Loucy (cell line): ENCODE results near the gene DOK6.

Source experiments
- H2AFZ ChIP-seq: fragments of 200-600 bp; sonication (generic); 2 replicates; pipeline ENCODE4 v1.6.0; 2016; ENCODE audit warnings: antibody characterized with exemption, mild to moderate bottlenecking, low read length, moderate library complexity
- H3F3A ChIP-seq: fragments of 200-600 bp; 2 replicates; pipeline ENCODE4 v1.6.0; 2016; ENCODE audit warnings: antibody characterized with exemption, low read depth, mild to moderate bottlenecking
- H3K27me3 ChIP-seq: fragments of 200-600 bp; sonication (generic); 2 replicates; pipeline ENCODE4 v1.6.1; 2014; ENCODE audit warnings: low read length, mild to moderate bottlenecking; ENCODE audit not compliant: insufficient read depth, poor library complexity, severe bottlenecking
- H3K36me3 ChIP-seq: fragments of 200-600 bp; sonication (generic); 2 replicates; pipeline ENCODE4 v1.6.1; 2016; ENCODE audit warnings: low read length; ENCODE audit not compliant: insufficient read depth
- H3K4me1 ChIP-seq: fragments of 200-600 bp; sonication (generic); 2 replicates; pipeline ENCODE4 v1.5.1; 2014; ENCODE audit warnings: low read length, mild to moderate bottlenecking; ENCODE audit not compliant: insufficient read depth, poor library complexity, severe bottlenecking
- H3K4me2 ChIP-seq: fragments of 200-600 bp; sonication (generic); 2 replicates; pipeline ENCODE4 v1.6.0; 2014; ENCODE audit warnings: antibody characterized with exemption, low read length, low read depth, mild to moderate bottlenecking; ENCODE audit not compliant: poor library complexity, severe bottlenecking
- H3K4me3 ChIP-seq: fragments of 200-600 bp; sonication (generic); 2 replicates; pipeline ENCODE4 v1.5.1; 2014; ENCODE audit warnings: low read length, mild to moderate bottlenecking, mixed read lengths; ENCODE audit not compliant: poor library complexity, severe bottlenecking
- H3K79me2 ChIP-seq: fragments of 200-600 bp; sonication (generic); 2 replicates; pipeline ENCODE4 v1.6.1; 2014; ENCODE audit warnings: low read length; ENCODE audit not compliant: insufficient read depth
- H3K9ac ChIP-seq: fragments of 200-600 bp; sonication (generic); 2 replicates; pipeline ENCODE4 v1.6.0; 2014; ENCODE audit warnings: mild to moderate bottlenecking, low read depth, low read length, moderate library complexity; ENCODE audit not compliant: poor library complexity, severe bottlenecking
- H3K9me2 ChIP-seq: fragments of 200-600 bp; sonication (generic); replicated peaks from 2 replicates; pipeline ENCODE4 v1.6.1; 2016; ENCODE audit warnings: low read depth, low read length, mixed read lengths
- H3K9me3 ChIP-seq: fragments of 200-600 bp; sonication (generic); 2 replicates; pipeline ENCODE4 v1.6.1; 2014; ENCODE audit warnings: mild to moderate bottlenecking, antibody characterized with exemption, low read length, low read depth; ENCODE audit not compliant: insufficient read depth
- H4K20me1 ChIP-seq: fragments of 200-600 bp; sonication (generic); 2 replicates; pipeline ENCODE4 v1.6.0; 2014; ENCODE audit warnings: antibody characterized with exemption, low read length, mild to moderate bottlenecking; ENCODE audit not compliant: insufficient read depth, poor library complexity, severe bottlenecking
- CTCF ChIP-seq: fragments of 200-600 bp; sonication (generic); conservative IDR thresholded peaks from 2 replicates; pipeline ENCODE4 v1.5.1; 2014; ENCODE audit warnings: mild to moderate bottlenecking, antibody characterized with exemption, low read length
- EZH2phosphoT487 ChIP-seq: fragments of 200-600 bp; IDR thresholded peaks from 2 replicates; pipeline ENCODE4 v1.6.1; 2018; ENCODE audit warnings: antibody characterized with exemption, mild to moderate bottlenecking, moderate library complexity, borderline replicate concordance

DOK6 gene

GRCh38 chr18:69703461-69703860, 302.8 kb downstream of the DOK6 start:
- H4K20me1 ChIP-seq: no peaks in the 10 kb centered on the region
- H2AFZ ChIP-seq: no peak overlapping the region
- no peak overlapping the region for H3K9ac ChIP-seq
- no peak overlapping the region for H3K4me3 ChIP-seq
- TF ChIP-seq CTCF (no peak), EZH2phosphoT487 (no peak)
- no peaks in the 10 kb centered on the region for H3K79me2 ChIP-seq
- no peaks in the 10 kb centered on the region for H3K36me3 ChIP-seq
- H3K9me3 ChIP-seq: no peaks in the 10 kb centered on the region
- no peaks in the 10 kb centered on the region for H3K9me2 ChIP-seq
- no peak overlapping the region for H3K4me2 ChIP-seq
- no peaks in the 10 kb centered on the region for H3K4me1 ChIP-seq
- H3F3A ChIP-seq: no peaks in the 10 kb centered on the region
- H3K27me3 ChIP-seq: no peaks in the 10 kb centered on the region

- TF ChIP-seq CTCF (no peak), EZH2phosphoT487 (no peak)
- H3K9me2 ChIP-seq: no peaks in the 10 kb centered on the region
- H3K27me3 ChIP-seq: no peaks in the 10 kb centered on the region
- H3K4me3 ChIP-seq: no peak overlapping the region
- no peak overlapping the region for H3K9ac ChIP-seq
- no peak overlapping the region for H3K4me2 ChIP-seq
- H3K36me3 ChIP-seq: no peaks in the 10 kb centered on the region
- no peaks in the 10 kb centered on the region for H3F3A ChIP-seq
- no peaks in the 10 kb centered on the region for H3K9me3 ChIP-seq
- no peaks in the 10 kb centered on the region for H3K4me1 ChIP-seq
- no peaks in the 10 kb centered on the region for H3K79me2 ChIP-seq
- no peak overlapping the region for H2AFZ ChIP-seq
- H4K20me1 ChIP-seq: no peaks in the 10 kb centered on the region
These were observed 305.3 kb downstream of the DOK6 start for GRCh38 chr18:69705987-69706386.

GRCh38 chr18:69708844-69709243, 308.2 kb downstream of the DOK6 start:
- Histone ChIP-seq H3K36me3 (no peaks in the 10 kb centered on the region), H3K9me2 (no peaks in the 10 kb centered on the region), H4K20me1 (no peaks in the 10 kb centered on the region), H3K9ac (no peak overlapping the region), H3K27me3 (no peaks in the 10 kb centered on the region), H3F3A (no peaks in the 10 kb centered on the region), H3K4me1 (no peaks in the 10 kb centered on the region), H3K4me2 (no peak overlapping the region), H2AFZ (no peak overlapping the region), H3K79me2 (no peaks in the 10 kb centered on the region), H3K4me3 (no peak overlapping the region), H3K9me3 (no peaks in the 10 kb centered on the region)
- TF ChIP-seq EZH2phosphoT487 (no peak), CTCF (no peak)
